HepG2 (cell line): Measurements from ENCODE around the gene TRMT112. TPM values are rescaled to one million over a fixed set of nuclear protein-coding genes. Genes with fewer than 3 reads are reported as not detected.

ENCODE experiments used
- CCDC6 ChIP-seq: sonication (generic); formaldehyde crosslinking; IDR thresholded peaks from 2 replicates; pipeline ENCODE4 v1.8.1; 2022; ENCODE audit warnings: mild to moderate bottlenecking, missing genetic modification reagents, moderate library complexity
- FOXO1 ChIP-seq: sonication (generic); formaldehyde crosslinking; IDR thresholded peaks from 2 replicates; pipeline ENCODE4 v1.4.0; 2020; ENCODE audit warnings: missing genetic modification reagents
- GABPA ChIP-seq, 2 experiments: IDR thresholded peaks; 2 replicates each; pipeline ENCODE4 v1.6.1; 2011 to 2016; ENCODE audit warnings: low read depth in 2 of 2, low read length in 1 of 2, missing biosample characterization in 1 of 2, missing genetic modification characterization in 1 of 2
- PPARG ChIP-seq: conservative IDR thresholded peaks from 2 replicates; pipeline ENCODE4 v1.6.1; 2016; ENCODE audit warnings: missing biosample characterization, missing genetic modification reagents
- RFX1 ChIP-seq: fragments of 450-650 bp; IDR thresholded peaks from 2 replicates; pipeline ENCODE4 v1.6.1; 2017
- SNAPC5 ChIP-seq: sonication (generic); formaldehyde crosslinking; IDR thresholded peaks from 2 replicates; pipeline ENCODE4 v1.8.1; 2023; ENCODE audit warnings: mild to moderate bottlenecking, missing genetic modification reagents, borderline replicate concordance
- STAG1 ChIP-seq: sonication (generic); formaldehyde crosslinking; IDR thresholded peaks from 2 replicates; pipeline ENCODE4 v1.4.0; 2020; ENCODE audit warnings: missing genetic modification reagents
- TRIM24 ChIP-seq: sonication (generic); formaldehyde crosslinking; IDR thresholded peaks from 2 replicates; pipeline ENCODE4 v1.8.0; 2022; ENCODE audit warnings: mild to moderate bottlenecking, missing genetic modification reagents
- ZBTB40 ChIP-seq, 2 experiments: fragments of 450-650 bp in 1 of 2; sonication (generic) in 1 of 2; formaldehyde crosslinking in 1 of 2; IDR thresholded peaks; 2 replicates each; pipeline versions ENCODE4 v1.6.1 to v1.8.0; 2016 to 2022; ENCODE audit warnings: antibody characterized with exemption in 1 of 2, mild to moderate bottlenecking in 1 of 2, missing genetic modification reagents in 1 of 2
- ZNF121 ChIP-seq: sonication (generic); formaldehyde crosslinking; IDR thresholded peaks from 2 replicates; pipeline ENCODE4 v1.5.0; 2020; ENCODE audit warnings: mild to moderate bottlenecking, missing genetic modification reagents
- ZNF232 ChIP-seq: sonication (generic); formaldehyde crosslinking; IDR thresholded peaks from 2 replicates; pipeline ENCODE4 v1.4.0; 2020; ENCODE audit warnings: missing genetic modification reagents, borderline replicate concordance
- ZNF296 ChIP-seq: sonication (generic); formaldehyde crosslinking; conservative IDR thresholded peaks from 2 replicates; pipeline ENCODE4 v1.5.0; 2020; ENCODE audit warnings: mild to moderate bottlenecking, missing genetic modification reagents
- ZNF619 ChIP-seq: sonication (generic); formaldehyde crosslinking; IDR thresholded peaks from 2 replicates; pipeline ENCODE4 v1.4.0; 2020; ENCODE audit warnings: mild to moderate bottlenecking, missing genetic modification reagents
- polyA plus RNA-seq, 8 experiments: library from polyadenylated mRNA; depleted of rRNA in 3 of 8; stranded (reverse) in 7 of 8; unstranded in 1 of 8; fragments of >200 nt; fragmentation: Illumina TruSeq in 4 of 8; extraction: Trizol in 4 of 8; gene quantifications; 2 replicates each; pipeline versions ENCODE4 v1.2.1 to v1.2.3, GENCODE V29; 2011 to 2016; ENCODE audit warnings: low read depth in 4 of 8, missing spikeins in 1 of 8, mixed read lengths in 1 of 8; ENCODE audit not compliant: insufficient read depth in 1 of 8
- total RNA-seq, 5 experiments: library from RNA; depleted of rRNA; stranded (reverse); fragments of >200 nt; fragmentation: Illumina TruSeq; extraction: Trizol; gene quantifications; 2 replicates each; pipeline ENCODE4 v1.2.3, GENCODE V29; 2016; ENCODE audit warnings: low read depth in 1 of 5
- TF ChIP-seq, protein P1 (sequence below): sonication (generic); formaldehyde crosslinking; IDR thresholded peaks from 2 replicates; pipeline ENCODE4 v1.4.0; 2020; ENCODE audit warnings: missing genetic modification reagents, mild to moderate bottlenecking, borderline replicate concordance

Gene TRMT112
- total and polyA plus RNA-seq, 2 of the 13 experiments (the other 11 are each of a cell fraction or from before 2014, with no cell fraction given): 186 to 409 TPM

DNA sequence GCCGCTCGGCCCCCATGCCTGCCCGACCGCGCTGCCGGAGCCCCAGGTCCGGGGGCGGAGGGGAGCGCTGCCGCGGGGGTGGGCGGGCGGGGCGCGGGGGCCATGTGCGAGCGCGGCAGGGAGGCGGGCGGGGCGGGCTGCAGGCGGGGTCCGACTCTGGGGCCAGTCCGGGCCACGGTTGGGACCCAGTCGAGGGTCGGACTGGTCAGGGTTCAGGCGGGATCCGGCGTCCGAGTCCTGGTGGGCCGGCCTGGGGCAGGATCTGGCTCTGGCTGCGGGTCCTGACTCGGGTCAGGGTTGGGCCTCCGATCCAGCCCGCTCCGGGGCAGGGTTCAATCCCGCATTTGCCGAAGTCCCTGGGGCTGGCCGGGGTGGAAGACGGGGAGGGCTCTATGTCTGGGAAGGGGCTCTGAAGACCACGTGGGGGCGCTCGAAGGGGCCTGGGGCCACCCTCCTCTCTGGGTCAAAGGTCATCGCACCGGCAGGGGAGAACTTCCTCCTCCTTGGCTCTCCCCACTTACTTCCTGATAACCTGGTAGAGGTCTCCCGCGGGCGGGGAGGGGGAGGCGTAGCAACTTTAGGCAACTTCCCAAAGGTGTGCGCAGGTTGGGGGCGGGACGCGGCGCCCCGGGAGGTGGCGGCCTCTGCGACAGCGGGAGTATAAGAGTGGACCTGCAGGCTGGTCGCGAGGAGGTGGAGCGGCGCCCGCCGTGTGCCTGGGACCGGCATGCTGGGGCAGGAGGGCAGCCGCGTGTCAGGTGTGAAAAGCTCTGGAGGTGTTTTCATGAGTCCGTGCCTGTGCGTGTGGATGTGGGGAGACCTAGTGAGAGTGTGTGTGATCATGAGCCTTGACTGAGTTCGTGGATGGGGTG, 11.4 kb downstream of the TRMT112 start (continued):
- TF ChIP-seq ZBTB40 (IDR thresholded peaks at IDR 0.05) (no peak), ZBTB40 (CRISPR knock-in tag; IDR thresholded peaks at IDR 0.05) (no peak), ZNF296 (no peak), SNAPC5 (CRISPR knock-in tag) (0 out of 2 replicates have a peak, but pooled peaks have one; percentile 17), ZNF121 (CRISPR knock-in tag) (peak; percentile 44; the same call in 1 of the 2 replicates), CCDC6 (CRISPR knock-in tag) (no peak), FOXO1 (CRISPR knock-in tag) (no peak), ZNF619 (0 out of 2 replicates have a peak, but pooled peaks have one; percentile 51), STAG1 (CRISPR knock-in tag) (no peak), GABPA (IDR thresholded peaks at IDR 0.05; ENCODE audit: low read depth, low read length) (no peak), GABPA (CRISPR knock-in tag; IDR thresholded peaks at IDR 0.05; ENCODE audit: low read depth) (peak; percentile 80), TRIM24 (CRISPR knock-in tag) (no peak), ZNF232 (CRISPR knock-in tag) (no peak), RFX1 (no peak), PPARG (peak; percentile 87)
- TF ChIP-seq, protein P1, sequence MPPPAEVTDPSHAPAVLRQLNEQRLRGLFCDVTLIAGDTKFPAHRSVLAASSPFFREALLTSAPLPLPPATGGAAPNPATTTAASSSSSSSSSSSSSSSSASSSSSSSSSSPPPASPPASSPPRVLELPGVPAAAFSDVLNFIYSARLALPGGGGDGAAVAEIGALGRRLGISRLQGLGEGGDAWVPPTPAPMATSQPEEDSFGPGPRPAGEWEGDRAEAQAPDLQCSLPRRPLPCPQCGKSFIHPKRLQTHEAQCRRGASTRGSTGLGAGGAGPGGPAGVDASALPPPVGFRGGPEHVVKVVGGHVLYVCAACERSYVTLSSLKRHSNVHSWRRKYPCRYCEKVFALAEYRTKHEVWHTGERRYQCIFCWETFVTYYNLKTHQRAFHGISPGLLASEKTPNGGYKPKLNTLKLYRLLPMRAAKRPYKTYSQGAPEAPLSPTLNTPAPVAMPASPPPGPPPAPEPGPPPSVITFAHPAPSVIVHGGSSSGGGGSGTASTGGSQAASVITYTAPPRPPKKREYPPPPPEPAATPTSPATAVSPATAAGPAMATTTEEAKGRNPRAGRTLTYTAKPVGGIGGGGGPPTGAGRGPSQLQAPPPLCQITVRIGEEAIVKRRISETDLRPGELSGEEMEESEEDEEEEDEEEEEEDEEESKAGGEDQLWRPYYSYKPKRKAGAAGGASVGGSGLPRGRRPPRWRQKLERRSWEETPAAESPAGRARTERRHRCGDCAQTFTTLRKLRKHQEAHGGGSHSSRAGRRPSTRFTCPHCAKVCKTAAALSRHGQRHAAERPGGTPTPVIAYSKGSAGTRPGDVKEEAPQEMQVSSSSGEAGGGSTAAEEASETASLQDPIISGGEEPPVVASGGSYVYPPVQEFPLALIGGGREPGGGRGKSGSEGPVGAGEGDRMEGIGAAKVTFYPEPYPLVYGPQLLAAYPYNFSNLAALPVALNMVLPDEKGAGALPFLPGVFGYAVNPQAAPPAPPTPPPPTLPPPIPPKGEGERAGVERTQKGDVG (CRISPR knock-in tag): no peak
